Skeletal muscle cell (primary cell): ENCODE data around the gene MIPOL1.
"Not testable (repeated sequence)": the region's sequence is repeated elsewhere in the genome, so short reads cannot be mapped to it uniquely, and the experiment has no call there.

Experiments used
- DNase-seq: peaks from one replicate; pipeline ENCODE4 v3.0.0-alpha.2; 2010; ENCODE audit warnings: low read depth
- H3K4me3 ChIP-seq: 2 replicates; pipeline ENCODE4 v1.5.1; 2011; ENCODE audit warnings: low read depth, mild to moderate bottlenecking, control low read depth, low read length, moderate library complexity

Gene MIPOL1

GRCh38 chr14:37428954-37429353 is 231.2 kb downstream of the MIPOL1 start:
- DNase-seq = no peak
- no peak overlapping the region for H3K4me3 ChIP-seq

DNA sequence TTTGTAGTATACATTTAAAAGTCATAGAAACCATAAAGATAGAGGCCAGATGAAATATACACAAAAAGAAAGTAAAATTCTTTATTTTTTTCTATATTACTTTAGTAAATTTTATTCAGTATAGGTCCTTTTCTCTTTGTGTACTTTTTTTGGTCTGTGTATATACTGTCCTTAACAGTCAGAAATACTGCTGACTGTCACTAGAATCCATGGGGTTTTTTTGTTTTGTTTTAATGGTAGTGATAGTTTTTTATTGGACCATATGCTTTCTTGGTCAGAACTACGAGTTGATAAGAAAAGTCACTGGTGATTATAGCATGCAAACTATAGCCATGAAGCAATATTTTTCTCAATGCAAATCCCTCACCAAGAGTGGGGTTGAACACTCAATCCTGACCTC is 231.9 kb downstream of the MIPOL1 start:
- H3K4me3 ChIP-seq = no peak overlapping the region
- DNase-seq = no peak

DNA sequence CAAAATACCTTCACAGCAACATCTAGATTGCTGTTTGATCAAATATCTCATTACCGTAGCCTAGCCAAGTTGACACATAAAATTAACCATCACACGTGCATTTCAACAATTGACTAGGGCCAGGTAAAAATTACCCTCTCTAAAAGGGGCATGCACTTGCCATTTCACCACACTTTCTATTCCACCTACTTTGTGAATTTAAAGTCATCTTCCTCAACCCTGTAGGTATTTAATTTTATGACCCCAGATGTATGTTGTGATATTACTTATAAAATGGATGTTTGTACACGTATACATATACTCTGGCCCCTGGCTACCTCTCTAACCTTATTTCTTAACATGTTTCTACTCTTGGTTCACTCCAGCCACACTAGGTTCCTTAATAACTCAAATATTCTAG is 237.1 kb downstream of the MIPOL1 start:
- no peak for DNase-seq
- H3K4me3 ChIP-seq = no peak overlapping the region

DNA sequence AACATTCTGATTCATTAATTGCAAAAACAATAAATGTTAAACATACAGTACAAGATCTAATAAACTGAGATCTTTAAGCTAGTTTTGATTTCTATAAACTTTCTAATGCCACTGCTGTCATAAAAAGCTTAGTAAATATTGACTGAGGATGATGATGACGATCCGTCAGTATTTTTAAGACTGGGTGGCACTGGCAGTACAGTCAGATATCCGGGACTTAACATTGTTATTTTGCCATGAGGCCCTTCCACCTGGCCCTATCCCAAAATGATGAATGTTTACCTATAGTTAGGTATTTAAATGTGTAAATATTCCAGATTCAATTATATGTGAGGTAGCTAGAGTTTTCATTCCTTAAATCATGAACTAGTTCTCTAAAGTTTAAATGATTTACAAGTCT is 238.8 kb downstream of the MIPOL1 start:
- no peak for DNase-seq
- no peak overlapping the region for H3K4me3 ChIP-seq

DNA sequence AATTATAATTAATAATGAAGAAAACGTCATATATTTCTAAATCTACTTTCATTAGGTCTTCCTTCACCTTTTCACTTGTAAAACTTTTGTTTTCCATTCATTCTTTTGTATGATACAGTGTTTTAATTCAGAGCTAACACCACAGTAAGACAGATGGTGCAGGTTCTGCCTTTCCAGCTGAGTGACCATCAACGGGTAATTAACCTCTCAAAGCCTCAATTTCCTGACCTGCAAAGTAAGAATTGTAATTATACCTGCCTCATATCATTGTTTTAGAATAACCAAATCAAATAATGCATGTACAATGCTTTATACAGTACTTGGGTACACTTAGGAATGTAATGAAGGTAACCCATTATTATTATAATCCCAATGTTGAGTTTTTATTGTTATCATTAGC is 239.8 kb downstream of the MIPOL1 start:
- no peak for DNase-seq
- no peak overlapping the region for H3K4me3 ChIP-seq

DNA sequence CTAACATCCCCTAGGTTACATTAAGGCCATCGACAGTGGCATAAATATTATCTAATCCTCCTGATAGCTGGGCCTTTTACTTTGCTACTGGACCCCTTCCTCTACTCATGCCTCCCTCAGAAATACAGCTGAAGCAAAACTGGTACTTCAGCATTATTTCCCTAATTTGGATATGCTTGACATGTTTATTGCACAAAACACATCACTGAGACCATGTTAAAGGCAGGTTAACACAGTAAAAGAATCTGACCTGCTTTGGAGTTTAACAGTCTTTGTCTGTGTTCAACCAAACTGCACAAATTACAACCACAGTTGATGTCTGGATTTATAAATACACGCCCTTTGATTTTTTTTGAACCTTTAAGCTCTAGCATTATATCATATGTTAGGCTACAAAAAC is 240.7 kb downstream of the MIPOL1 start:
- DNase-seq = no peak
- no peak overlapping the region for H3K4me3 ChIP-seq

DNA sequence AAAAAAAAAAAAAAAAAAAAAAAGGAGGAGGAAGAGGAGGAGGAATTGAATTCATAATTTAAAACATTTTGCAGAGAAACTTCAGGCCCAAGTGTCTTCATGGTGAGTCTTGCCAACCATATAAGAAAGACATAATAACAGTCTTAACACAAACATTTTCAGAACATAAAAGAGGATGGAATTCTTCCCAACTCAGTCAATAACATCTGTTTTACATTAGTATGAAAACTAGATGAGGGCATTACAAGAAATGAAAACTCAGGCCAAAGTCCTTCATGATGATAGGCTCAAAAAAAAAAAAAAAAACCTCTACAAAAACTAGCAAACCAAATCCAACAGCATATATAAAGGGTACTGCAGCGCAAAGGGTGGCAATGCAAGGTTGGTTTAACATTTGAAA is 245.7 kb downstream of the MIPOL1 start:
- H3K4me3 ChIP-seq = no peak overlapping the region
- no peak for DNase-seq

DNA sequence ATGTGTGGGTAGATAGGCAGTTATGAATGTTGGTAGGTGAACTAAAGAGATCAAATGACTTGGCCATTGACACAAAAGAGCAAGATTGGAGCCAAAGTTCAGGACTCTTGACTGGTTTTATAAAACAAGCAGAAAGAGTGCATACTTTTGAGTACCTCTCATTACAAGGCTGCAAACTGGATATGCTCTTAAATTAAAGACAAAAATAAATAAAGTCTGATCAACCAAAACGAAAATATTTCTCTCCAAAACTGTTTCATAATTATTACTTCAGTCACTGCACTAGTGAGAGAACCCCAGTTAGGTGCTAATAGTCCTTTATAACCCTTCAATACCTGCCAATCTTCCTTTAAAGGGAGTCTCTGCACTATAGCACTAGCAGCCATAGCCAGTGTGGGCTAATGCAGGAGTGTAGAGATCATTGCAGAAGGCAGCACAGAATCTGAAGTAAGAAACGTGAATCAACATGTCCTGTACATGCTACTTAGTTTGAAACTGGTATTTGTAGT is 250.2 kb downstream of the MIPOL1 start:
- no peak for DNase-seq
- H3K4me3 ChIP-seq = no peak overlapping the region

GRCh38 chr14:37452323-37452722 is 254.6 kb downstream of the MIPOL1 start:
- H3K4me3 ChIP-seq = no peak overlapping the region
- DNase-seq = no peak

- DNase-seq = no peak
- H3K4me3 ChIP-seq = no peak overlapping the region
Measured at GRCh38 chr14:37453985-37454384, 256.2 kb downstream of the MIPOL1 start.

GRCh38 chr14:37457334-37457733 is 259.6 kb downstream of the MIPOL1 start:
- DNase-seq = no peak
- H3K4me3 ChIP-seq = no peak overlapping the region

- not testable (repeated sequence) for DNase-seq, H3K4me3 ChIP-seq
Measured at GRCh38 chr14:37462426-37462825, 264.7 kb downstream of the MIPOL1 start.

DNA sequence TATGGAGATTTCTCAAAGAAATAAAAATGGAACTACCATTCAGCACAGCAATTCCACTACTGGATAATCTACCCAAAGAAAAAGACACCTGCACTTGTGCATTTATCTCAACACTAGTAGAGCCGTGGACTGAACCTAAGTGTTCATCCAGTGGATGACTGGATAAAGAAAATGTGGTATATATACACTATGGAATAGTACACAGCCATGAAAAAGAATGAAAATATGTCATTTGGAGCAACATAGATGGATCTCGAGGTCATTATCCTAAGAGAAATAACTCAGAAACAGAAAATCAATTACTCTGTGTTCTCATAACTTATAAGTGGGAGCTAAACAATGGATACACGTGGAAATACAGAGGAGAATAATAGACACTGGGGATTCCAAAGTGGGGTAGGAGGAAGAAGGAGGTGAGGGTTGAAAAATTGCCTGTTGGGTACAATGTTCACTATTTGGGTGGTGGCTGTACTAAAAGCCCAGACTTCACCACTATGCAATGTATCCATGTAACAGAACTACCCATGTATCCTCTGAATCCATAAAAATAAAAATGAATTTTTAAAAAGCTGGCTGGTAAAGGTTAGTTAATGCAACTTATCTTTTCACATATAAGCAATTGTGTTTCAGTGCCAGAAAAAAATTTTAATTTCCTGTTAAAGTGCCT is 266.6 kb downstream of the MIPOL1 start:
- DNase-seq = no peak
- H3K4me3 ChIP-seq = no peak overlapping the region

GRCh38 chr14:37466003-37466622 is 268.4 kb downstream of the MIPOL1 start:
- no peak overlapping the region for H3K4me3 ChIP-seq
- no peak for DNase-seq

GRCh38 chr14:37466623-37467088 is 268.9 kb downstream of the MIPOL1 start:
- DNase-seq = no peak
- H3K4me3 ChIP-seq = no peak overlapping the region

DNA sequence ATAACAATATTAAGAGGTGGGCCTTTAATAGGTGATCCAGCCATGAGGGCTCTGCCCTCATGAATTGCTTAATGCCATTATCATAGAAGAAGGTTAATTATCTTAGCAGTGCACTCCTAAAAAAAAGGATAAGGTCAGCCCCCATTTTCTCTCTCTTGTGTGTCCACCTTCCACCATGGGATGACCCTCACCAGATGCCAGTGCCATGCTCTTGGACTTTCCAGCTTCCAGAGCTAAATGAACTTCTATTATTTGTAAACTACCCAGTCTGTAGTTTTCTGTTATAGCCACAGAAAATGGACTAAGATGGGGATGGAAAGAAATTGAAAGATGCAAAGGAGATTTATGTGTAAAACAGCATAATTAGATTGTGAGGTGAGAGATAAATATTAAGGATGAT is 271.9 kb downstream of the MIPOL1 start:
- no peak for DNase-seq
- no peak overlapping the region for H3K4me3 ChIP-seq

DNA sequence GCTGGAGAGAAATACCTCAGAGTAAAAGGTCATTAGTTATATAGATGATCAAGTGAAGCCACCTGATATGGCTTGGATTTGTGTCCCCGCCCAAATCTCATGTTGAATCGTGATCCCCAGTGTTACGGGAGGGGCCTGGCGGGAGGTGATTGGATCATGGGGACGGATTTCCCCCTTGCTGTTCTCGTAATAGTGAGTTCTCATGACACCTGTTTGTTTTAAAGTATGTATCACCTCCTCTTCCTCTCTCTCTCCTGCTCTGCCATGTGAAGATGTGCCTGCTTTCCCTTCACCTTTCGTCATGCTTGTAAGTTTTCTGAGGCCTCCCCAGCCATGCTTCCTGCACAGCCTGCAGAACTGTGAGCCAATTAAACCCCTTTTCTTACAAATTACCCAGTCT is 272.5 kb downstream of the MIPOL1 start:
- DNase-seq = no peak

DNA sequence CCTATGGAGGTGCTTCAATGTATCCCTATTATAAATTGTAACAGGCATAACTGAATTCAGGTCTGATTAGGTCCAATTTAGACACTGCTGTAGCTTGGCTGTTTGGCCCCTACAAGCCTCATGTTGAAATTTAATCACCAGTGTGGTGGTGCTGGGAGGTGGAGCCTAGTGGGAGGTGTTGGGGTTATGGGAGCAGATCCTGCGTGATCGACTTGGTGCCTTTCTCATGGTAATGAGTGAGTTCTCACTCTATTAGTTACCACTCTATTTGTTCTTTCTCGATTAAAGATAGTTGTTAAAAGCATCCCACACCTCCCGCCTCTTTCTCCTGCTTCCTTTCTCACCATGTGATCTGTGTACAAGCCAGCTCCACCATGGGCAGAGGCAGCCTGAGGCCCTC is 275.2 kb downstream of the MIPOL1 start:
- no peak for DNase-seq
- no peak overlapping the region for H3K4me3 ChIP-seq

More for the DNA sequence above, 272.5 kb downstream of the MIPOL1 start:
- H3K4me3 ChIP-seq = no peak overlapping the region

DNA sequence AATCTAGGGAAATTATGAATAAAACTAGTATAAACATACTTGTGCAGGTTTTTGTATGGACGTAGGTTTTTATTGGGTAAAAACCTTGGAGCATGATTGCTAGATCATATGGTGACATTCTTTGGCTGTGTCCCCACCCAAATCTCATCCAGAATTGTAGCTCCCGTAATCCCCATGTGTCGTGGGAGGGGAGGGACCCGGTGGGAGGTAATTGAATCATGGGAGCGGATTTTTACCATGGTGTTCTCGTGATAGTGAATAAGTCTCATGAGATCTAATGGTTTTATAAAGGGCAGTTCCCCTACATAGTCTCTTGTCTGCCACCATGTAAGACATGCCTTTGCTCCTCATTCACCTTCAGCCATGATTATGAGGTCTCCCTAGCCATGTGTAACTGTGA is 276.5 kb downstream of the MIPOL1 start:
- no peak overlapping the region for H3K4me3 ChIP-seq
- no peak for DNase-seq

- no peak overlapping the region for H3K4me3 ChIP-seq
- no peak for DNase-seq
Measured at GRCh38 chr14:37480446-37481290, 282.9 kb downstream of the MIPOL1 start.
